Hepatic stellate cell (primary cell): ENCODE results near the gene ACAD8.
"Not testable (repeated sequence)": the region's sequence is repeated elsewhere in the genome, so short reads cannot be mapped to it uniquely, and the experiment has no call there.

Experiments
- DNase-seq: peaks from one replicate; pipeline ENCODE4 v3.0.0; 2011; ENCODE audit warnings: low spot score

The ACAD8 gene

DNA sequence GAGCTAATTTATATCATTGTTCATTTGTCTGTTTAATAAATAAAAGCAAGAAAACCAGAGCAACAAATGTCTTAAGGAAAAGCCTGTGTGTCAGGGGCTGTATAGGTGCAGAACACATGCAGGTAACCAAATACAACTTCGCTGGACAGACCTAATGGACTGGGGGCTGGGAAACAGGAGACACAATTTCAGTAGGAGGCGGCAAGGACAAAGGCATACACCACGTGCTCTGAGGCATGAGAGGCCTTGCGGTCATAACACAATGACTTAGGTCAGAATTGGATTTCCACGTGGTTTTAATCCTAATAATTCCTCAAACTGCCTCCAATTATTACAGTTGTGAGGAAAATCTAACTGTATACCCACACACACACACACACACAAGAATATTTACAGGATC lies 14.1 kb downstream of the ACAD8 start:
- no peak for DNase-seq

DNA sequence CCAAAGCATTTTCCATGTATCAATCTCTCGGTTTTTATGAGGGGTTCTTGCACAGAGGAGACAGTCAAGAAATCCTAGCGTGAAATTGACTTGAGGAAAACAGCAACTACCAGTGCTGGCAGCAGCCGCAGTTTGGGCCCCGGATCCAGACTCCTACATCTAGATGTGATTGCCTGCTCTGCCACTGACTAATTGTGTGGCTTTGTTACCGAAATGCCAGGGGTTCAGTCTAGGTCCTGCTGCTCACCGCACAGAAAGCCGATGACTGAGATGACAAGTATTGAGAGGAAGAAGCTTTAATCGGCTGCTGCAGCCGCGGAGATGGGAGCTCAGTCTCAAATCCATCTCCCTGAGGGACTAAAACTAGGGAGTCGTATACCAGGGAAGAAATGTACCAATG lies 14.6 kb downstream of the ACAD8 start:
- no peak for DNase-seq

DNA sequence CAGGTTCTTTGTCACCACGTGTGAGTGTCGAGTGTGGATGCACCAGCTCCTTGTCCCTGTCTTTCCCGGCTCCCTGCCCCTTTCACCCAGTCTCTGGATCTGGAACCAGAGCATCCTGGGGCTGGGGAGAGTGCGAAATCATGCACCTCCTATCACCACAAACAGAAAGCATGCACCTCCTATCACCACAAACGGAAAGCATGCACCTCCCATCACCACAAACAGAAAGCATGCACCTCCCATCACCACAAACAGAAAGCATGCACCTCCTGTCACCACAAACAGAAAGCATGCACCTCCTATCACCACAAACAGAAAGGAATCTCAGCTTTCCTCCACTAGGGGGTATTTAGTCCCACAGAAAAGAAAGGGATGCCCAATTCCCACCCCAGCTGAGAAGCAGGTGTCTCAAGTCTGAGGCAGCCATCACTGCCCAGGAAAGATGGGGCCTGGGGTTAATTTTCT lies 16.9 kb downstream of the ACAD8 start:
- no peak for DNase-seq

DNA sequence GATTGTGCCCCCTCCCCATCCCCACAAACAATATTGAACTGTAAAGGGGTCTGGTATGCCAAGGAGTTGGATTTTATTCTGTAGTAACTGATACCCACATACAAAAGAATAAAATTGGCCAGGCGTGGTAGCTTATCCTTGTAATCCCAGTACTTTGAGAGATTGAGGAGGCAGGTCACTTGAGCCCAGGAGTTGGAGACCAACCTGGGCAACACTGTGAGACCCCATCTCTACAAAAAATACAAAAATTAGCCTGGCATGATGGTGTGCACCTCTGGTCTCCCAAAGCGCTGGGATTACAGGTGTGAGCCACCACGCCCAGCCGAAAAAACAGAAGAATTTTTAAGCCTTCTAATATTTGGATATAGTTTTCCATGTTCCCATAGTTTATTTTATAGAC lies 18.6 kb downstream of the ACAD8 start:
- no peak for DNase-seq

DNA sequence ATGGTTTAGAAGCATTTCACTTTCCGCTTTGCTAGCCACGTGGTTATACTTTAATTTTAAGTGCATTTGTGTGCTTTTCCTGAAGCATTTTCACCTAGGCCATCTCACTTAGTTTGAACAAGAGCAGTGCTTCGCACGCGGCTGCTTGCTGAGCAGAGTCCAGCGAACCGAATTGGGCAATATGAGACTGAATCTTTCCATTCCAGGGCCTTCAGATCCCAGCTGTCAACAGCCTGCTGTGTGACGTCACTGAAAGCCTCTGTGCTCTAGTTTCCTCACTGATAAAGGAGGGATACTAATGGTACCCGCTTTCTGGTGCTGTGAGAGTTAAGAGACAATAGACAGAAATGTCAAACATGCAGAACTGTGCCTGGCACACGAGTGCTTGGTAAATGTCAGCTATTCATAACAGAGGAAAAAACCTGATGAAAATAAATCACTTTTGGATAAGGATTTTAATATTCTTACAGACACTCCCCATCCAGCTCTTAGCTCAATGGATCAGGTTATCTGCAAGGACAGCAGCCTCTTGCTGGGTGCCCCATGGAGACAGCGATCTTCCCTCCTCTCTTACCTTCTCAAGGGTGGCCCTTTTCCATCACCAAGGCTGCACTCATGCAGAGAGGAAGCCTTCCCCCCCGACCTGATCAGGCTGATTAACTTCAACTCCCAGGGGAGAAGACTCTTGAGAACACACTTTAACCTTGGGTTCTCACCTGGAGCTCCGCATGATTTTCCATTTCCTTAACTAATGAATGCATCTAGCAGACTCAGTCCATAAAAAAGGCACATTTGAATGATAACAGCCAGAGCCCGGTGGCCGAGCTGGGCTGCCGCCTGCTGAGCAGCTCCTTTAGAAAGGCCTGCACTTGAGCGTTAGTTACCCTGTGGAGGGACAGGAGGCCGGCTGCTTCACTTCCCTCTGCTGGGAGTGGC lies 19.3 kb downstream of the ACAD8 start:
- peak; percentile 29 for DNase-seq

DNA sequence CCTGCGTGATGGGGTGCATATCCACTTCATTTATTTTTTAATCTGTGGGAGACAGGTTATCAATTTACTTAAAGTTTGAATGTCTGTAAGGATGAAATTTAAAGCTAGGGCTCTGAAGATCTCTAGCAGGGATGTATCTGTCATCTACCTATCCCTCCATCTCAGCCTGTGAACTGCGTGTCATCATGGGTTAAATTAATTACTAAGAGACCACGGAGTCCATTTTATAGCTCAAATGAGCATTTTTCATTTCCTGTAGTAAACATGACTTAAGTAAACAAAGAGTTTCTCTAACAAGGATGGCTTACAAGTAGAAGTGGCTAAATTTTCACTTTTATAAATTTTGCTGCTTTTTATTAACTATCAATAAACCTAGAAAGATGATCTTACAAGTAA lies 19.9 kb downstream of the ACAD8 start:
- no peak for DNase-seq

DNA sequence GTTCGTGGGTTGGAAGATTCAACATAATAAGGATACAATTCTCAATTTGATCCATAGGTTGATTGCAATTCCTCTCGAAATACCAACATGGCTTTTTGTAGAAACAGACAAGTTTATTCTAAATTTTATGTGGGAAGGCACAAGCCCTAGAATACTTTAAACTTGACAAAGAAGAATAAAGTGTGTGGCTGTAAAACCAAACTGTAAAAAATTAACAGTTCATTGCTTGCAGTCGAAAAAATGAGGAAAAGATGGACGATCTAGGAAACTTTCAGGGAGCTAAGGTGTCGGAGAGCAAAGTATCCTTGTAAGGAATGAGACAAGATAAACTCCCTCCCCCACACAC lies 21.8 kb downstream of the ACAD8 start:
- no peak for DNase-seq

DNA sequence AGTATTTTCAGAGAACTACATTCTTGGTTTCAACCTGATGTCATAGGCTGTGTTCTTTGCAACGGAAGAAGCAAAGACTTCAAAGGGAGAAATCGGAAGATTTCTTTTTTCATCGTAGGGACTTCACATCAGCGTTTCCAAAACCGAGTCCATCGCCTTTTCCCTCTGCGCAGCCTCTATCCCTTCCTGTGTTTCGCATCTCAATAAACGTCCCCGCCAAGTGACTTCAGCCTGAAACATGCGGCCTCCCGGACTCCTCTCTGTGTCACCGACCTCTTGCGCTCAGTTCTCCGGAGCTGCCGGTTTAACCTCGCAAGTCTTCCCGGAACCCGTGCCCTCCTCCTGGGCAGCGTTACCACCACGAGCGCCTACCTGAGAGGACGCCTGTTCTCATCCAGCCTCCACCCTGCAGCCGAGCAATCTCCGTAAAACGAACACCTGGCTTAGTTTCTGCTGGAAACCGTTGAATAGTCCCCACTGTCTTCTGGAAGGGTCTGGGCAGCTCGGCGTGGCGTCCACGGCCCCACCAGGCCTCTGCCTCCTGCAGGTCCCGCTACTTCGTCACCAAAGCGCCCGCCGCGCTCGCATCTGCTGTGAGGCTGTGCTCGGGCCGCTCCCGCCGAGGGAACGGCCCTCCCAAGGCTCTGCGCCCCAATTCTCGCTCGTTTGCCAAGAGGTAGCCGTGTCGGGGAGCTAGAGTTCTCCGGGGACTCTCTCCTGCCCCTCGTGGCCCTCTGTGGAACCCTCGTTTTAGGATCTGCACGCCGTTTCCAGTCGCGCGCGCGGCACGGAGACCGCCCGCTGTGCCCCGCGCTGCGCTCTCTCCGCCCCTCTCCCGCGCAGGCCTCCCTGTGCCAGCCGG lies 22.4 kb downstream of the ACAD8 start, which contains the start of gene GLB1L3:
TSS of gene GLB1L3 (plus strand) at position 846 of the 862 bp plus-strand sequence. CDS start 362 bp downstream, outside the sequence.
- DNase-seq: peak; percentile 43

DNA sequence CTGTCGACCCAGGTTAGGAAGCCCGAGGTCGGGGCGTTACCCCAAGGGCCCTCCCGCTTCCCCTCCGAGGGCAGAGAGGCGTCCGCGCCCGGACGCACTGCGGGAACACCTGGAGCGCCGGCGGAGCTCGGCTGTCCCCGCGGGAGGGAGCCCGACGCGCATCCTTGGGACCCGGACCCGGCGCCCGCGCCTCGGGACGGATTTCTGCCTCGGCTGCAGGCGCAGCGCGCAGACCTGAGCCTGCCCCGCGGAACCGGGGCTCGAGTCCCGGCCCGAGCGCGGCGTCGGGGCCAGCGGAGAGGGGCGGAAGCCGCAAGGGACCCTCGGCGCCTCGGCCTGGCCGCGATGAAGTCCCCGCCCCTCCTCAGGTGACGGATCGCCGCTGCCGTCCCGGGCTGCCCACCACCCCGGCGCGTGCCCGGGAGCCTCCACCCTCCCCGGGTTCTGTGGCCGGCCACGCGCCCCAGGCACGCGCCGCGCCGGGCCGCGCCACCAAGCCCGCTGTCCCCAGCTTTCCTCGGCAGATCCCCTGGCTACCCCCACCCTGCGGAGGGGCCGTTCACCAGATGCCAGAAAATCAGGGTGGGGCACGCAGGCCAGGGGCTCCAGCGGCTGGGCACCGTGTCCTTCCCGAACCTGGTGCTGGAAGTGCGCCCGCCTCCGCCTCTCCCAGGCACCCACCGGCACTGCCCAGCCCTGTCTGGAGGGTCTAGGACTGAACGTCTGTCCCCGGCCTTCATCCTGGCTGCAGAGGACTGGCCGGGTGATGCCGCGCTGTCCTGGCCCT lies 23.2 kb downstream of the ACAD8 start:
- DNase-seq: no peak

DNA sequence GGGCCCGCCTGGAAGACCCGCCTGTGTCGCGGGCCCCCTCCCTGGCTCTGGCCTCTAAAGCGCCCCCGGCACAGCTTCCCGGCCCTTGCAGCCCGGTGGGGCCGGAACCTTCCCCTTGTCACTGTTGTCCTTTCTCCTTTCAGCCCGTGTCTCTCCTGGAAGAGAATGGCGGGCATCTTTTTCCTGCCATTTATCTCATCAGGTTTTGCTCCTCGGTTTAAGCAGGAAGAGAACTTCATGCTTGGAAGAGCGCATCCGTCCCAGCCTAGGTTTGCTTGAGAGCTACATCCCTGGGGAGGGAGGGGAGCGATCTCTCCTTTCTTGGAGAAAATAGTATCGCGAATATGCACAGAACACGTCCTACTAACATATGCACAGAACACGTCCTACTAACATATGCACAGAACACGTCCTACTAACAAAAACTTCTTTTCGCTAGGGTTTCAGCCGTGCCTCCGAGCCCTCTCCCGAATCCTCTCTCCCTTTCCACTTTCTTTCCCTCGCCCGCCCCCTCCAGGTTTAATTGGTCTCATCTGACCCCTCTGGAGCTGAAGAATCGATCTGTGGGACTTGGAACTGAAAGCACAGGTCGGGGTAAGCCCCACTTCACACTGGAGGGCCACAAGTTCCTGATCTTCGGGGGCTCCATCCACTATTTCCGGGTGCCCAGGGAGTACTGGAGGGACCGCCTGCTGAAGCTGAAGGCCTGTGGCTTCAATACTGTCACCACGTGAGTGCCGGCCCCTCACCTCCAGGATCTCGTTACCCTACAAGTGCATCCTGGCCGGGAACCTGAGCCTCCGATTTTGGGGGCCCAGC lies 24.0 kb downstream of the ACAD8 start:
- no peak for DNase-seq

DNA sequence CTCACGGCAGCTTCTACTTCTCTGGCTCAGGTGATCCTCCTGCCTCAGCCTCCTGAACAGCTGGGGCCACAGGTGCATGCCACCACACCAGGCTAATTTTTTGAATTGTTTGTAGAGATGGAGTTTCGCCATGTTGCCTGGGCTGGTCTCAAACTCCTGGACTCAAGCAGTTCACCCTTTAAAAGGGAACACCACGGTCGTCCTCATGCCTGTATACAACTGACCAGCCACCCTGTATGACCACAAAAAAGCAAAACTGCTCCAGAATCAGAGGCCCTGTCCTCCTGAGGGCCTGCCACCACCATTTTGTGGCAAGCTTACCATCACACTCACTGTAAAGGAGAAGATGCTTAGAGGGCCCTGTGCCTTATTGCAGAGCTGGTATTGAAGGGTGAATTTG lies 25.0 kb downstream of the ACAD8 start:
- DNase-seq: no peak

DNA sequence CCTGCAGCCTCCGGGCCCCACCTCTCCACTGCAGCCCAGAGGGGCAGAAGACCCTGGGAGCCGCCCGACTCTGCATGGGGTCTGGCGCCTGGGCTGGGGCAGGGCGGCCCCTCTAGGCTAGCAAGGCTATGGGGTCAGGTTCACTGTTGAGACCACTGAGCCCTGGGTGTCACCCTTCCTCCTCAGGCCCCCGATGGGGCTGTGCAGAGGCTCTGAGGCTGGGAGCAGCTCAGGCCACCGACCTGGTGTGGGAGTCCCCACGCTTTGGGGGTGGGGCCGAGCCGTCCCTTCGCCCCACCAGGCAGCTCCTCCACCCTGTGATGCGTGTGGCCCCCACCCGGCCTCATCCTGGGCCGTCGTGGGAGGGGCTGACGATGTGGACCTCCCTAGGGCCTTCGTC lies 28.3 kb downstream of the ACAD8 start:
- DNase-seq: not testable (repeated sequence)

DNA sequence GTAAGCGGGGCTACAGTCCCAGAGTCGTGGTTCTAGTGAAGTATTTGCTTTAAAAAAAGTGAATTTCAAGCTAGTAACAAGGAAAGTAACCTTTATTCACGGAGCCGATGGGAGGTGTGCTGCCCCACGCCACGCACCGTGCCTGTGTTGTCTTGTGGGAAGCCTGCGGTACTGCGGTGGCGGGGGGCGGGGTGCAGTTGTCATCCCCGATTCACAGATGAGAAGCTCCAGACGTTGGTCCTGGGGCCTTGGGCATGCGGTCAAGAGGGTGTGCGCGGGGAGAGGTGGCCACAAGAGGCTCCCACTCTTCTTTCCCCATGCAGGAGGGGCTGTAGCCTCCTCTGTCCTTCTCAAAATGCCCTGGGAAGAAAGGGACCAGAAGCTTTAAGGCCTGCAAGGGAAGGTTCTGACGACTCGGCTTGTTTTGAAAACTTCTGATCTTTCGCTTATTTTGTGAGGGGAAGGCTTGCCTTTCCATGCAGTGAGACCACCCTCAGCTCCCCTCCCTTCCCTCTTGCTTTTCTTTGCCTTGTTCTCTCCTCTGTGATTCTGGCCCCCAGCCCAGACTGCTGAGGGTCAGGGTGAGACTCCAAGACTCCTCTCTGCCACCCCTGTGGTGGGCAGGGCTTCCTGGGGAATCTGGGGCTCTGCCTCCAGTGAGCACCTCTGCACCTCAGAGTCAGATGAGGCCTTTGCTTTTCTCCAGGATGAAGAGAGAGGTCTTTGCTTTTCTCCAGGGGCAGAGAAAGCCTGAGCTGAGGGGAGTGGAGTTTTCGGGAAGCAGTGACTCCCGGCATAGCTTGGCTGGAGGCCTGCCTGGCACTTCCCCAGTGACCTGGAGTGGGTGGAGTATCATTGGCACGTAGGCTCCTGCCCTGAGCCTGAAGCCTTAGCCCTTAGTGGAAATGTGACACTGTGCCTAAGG lies 29.0 kb downstream of the ACAD8 start:
- no peak for DNase-seq

DNA sequence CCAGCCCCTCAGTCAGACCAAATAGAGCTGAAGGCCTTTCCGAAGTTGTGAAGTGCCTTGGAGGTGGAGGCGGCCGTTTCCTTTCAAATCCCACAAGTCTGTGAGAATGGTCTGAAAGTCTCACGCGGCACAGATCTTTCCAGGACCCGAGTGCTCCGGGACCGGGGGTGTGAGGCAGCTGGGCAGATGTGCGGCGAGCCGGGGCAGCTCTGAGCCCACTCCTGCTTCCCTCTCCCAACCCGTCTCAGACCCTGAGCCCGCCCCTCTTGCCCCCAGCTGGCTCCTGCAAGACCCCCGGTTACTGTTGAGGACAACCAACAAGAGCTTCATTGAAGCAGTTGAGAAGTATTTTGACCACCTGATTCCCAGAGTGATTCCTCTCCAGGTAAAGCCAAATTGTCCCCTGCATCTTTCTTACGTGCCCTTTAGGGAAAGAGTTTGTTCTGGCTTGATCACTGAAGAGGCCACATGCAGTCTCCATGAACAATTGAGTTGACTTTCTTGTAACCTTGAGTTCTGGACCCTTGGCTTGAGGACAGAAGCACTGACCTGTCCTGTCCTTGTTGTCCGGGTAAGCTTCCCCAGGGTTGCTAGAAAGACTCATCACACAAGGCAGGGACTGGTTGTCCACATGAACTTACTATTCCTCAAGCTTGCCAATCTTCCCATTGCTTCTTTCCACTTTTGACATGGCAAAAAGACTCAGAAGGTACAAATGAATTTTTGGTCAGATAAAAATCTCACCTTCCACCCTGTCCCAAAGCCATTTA lies 30.3 kb downstream of the ACAD8 start:
- no peak for DNase-seq

DNA sequence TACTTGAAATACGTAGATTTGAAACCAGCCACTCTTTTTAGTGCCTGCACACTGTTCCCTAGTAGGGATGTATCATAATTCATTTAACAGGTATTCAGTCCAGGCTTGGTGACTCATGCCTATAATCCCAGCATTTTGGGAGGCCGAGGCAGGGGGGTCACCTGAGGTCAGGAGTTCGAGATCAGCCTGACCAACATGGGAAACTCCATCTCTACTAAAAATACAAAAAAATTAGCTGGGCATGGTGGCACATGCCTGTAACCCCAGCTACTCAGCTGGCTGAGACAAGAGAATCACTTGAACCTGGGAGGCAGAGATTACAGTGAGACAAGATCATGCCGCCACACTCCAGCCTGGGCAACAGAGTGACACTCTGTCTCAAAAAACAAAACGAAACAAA lies 31.0 kb downstream of the ACAD8 start:
- not testable (repeated sequence) for DNase-seq

DNA sequence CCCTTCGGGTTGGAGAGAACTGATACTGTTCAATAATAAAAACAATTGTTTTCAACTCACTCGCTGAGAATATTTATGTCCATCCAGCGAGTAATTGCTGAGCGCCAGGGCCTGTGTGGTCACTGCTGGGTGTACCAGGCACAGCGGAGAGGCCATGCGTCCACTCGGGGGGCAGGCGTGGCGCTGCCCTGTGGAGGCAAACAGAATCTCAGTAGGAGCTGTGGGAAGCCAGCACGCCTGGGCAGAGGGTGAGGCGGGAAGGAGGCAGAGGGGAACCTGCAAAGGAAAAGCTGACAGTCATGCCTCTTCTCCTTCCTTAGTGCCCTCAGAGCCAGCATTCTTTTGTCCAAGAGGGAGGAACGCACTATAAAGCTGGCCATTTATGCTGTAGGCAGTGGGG lies 34.2 kb downstream of the ACAD8 start:
- no peak for DNase-seq

DNA sequence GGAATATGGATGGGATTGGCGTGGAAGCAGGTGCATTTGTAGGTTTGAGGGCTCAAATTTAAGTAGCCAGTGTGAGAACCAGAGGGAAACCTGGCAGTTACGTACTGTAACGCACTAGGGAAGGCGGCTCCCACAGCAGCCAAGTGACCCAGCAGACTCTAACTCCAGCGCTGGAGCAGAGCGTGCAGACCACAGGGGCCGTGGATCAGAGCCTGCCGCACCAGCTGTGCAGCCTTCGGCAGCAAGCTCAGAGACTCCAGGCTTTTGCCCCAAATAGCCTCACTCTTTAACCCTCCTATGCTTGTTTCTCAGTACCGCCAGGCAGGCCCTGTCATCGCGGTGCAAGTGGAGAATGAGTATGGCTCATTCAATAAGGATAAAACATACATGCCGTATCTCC lies 35.1 kb downstream of the ACAD8 start:
- no peak for DNase-seq

DNA sequence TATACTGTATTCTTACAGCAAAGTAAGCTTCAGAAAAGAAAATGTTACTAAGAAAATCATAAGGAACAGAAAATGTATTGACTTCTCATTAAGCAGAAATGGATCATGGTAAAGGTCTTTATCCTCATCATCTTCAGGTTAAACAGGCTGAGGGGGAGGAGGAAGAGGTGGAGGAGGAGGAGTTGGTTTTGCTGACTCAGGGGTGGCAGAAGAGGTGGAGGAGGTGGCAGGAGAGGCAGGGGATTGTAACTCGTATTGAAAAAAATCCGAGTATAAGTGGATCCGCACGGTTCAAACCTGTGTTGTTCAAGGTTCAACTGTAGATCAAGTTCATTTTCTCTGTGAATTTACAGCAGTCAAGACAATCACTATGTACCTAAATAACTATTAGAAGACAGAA lies 35.8 kb downstream of the ACAD8 start:
- no peak for DNase-seq

DNA sequence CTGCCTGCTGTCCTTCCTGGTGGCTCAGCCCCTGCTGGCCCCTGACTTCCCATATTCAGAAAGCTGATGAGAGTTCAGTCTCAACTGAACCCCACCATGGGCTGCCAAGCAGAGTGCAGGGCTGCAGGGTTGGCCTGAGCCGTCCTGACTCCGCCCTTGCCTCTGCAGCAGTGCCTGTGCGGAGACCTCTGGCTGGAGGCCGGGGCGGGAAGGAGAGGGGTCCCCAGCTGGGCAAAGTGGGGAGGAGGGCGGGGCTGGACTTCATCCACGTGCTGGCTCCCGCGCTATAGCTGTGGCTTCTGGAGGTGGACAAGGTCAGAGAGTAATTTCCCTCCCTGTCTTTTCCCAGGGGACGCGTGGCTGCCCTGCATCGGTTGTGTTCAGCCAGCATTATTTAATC lies 36.4 kb downstream of the ACAD8 start:
- DNase-seq: no peak
